K562 (cell line): ENCODE data around the gene NMT1.

Experiments
- EZH2 ChIP-seq: IDR thresholded peaks from 2 replicates; pipeline ENCODE4 v1.6.1; 2012; ENCODE audit warnings: low read depth, mild to moderate bottlenecking, inconsistent platforms, low read length, borderline replicate concordance
- GTF2F1 ChIP-seq: IDR thresholded peaks from 2 replicates; pipeline ENCODE4 v1.6.1; 2011; ENCODE audit warnings: low read depth, low read length, improper control_type of control experiment
- PHF20 ChIP-seq: fragments of 450-650 bp; IDR thresholded peaks from 2 replicates; pipeline ENCODE4 v1.6.1; 2018; ENCODE audit not compliant: partially characterized antibody
- POLR2AphosphoS5 ChIP-seq: IDR thresholded peaks from 2 replicates; pipeline ENCODE4 v1.6.1; 2011; ENCODE audit warnings: mild to moderate bottlenecking, low read depth, low read length, moderate library complexity; ENCODE audit not compliant: control insufficient read depth, insufficient read depth
- RAD21 ChIP-seq, 2 experiments: fragments of 250-450 bp in 1 of 2; fragments of 450-650 bp in 1 of 2; sonication (Bioruptor Pico) in 1 of 2; formaldehyde crosslinking in 1 of 2; IDR thresholded peaks in 1 of 2; conservative IDR thresholded peaks in 1 of 2; 2 replicates each; pipeline versions ENCODE4 v1.4.0 to v1.8.0; 2020 to 2022; ENCODE audit warnings: mild to moderate bottlenecking in 2 of 2, moderate library complexity in 1 of 2
- RNF2 ChIP-seq: sonication (generic); IDR thresholded peaks from 2 replicates; pipeline ENCODE4 v1.6.1; 2016
- TF ChIP-seq, protein P1 (sequence below): fragments of 450-650 bp; IDR thresholded peaks from 2 replicates; pipeline ENCODE4 v1.6.1; 2016; ENCODE audit warnings: low read depth

- TF ChIP-seq GTF2F1 (no peak), PHF20 (no peak), EZH2 (no peak), RAD21 (CRISPR knock-in tag; conservative IDR thresholded peaks at IDR 0.05 in 1 of 2, IDR thresholded peaks at IDR 0.05 in 1 of 2) (no peak), POLR2AphosphoS5 (no peak), RNF2 (no peak)
- TF ChIP-seq, protein P1, sequence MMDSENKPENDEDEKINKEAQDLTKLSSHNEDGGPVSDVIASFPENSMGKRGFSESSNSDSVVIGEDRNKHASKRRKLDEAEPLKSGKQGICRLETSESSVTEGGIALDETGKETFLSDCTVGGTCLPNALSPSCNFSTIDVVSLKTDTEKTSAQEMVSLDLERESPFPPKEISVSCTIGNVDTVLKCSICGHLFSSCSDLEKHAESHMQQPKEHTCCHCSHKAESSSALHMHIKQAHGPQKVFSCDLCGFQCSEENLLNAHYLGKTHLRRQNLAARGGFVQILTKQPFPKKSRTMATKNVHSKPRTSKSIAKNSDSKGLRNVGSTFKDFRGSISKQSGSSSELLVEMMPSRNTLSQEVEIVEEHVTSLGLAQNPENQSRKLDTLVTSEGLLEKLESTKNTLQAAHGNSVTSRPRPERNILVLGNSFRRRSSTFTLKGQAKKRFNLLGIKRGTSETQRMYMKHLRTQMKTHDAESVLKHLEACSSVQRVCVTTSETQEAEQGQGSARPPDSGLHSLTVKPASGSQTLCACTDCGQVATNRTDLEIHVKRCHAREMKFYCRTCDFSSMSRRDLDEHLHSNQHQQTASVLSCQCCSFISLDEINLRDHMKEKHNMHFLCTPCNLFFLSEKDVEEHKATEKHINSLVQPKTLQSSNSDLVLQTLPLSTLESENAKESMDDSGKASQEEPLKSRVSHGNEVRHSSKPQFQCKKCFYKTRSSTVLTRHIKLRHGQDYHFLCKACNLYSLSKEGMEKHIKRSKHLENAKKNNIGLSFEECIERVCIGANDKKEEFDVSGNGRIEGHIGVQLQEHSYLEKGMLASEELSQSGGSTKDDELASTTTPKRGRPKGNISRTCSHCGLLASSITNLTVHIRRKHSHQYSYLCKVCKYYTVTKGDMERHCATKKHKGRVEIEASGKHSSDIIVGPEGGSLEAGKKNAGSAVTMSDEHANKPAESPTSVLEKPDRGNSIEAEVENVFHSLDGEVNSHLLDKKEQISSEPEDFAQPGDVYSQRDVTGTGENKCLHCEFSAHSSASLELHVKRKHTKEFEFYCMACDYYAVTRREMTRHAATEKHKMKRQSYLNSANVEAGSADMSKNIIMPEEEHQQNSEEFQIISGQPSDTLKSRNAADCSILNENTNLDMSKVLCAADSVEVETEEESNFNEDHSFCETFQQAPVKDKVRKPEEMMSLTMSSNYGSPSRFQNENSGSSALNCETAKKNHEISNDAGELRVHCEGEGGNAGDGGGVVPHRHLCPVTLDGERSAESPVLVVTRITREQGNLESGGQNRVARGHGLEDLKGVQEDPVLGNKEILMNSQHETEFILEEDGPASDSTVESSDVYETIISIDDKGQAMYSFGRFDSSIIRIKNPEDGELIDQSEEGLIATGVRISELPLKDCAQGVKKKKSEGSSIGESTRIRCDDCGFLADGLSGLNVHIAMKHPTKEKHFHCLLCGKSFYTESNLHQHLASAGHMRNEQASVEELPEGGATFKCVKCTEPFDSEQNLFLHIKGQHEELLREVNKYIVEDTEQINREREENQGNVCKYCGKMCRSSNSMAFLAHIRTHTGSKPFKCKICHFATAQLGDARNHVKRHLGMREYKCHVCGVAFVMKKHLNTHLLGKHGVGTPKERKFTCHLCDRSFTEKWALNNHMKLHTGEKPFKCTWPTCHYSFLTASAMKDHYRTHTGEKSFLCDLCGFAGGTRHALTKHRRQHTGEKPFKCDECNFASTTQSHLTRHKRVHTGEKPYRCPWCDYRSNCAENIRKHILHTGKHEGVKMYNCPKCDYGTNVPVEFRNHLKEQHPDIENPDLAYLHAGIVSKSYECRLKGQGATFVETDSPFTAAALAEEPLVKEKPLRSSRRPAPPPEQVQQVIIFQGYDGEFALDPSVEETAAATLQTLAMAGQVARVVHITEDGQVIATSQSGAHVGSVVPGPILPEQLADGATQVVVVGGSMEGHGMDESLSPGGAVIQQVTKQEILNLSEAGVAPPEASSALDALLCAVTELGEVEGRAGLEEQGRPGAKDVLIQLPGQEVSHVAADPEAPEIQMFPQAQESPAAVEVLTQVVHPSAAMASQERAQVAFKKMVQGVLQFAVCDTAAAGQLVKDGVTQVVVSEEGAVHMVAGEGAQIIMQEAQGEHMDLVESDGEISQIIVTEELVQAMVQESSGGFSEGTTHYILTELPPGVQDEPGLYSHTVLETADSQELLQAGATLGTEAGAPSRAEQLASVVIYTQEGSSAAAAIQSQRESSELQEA = no peak
These were observed 82.1 kb downstream of the NMT1 start for GRCh38 chr17:45143094-45143670.
